HG03460 (cell line): ENCODE measurements around the gene TRPM4.
"Not testable (repeated sequence)": the region's sequence is repeated elsewhere in the genome, so short reads cannot be mapped to it uniquely, and the experiment has no call there.

Experiments
- ATAC-seq: cut with Tn5 transposase; IDR thresholded peaks from one replicate; pipeline ENCODE4 v1.9.1; 2021; ENCODE audit not compliant: unreplicated experiment

Gene TRPM4

DNA sequence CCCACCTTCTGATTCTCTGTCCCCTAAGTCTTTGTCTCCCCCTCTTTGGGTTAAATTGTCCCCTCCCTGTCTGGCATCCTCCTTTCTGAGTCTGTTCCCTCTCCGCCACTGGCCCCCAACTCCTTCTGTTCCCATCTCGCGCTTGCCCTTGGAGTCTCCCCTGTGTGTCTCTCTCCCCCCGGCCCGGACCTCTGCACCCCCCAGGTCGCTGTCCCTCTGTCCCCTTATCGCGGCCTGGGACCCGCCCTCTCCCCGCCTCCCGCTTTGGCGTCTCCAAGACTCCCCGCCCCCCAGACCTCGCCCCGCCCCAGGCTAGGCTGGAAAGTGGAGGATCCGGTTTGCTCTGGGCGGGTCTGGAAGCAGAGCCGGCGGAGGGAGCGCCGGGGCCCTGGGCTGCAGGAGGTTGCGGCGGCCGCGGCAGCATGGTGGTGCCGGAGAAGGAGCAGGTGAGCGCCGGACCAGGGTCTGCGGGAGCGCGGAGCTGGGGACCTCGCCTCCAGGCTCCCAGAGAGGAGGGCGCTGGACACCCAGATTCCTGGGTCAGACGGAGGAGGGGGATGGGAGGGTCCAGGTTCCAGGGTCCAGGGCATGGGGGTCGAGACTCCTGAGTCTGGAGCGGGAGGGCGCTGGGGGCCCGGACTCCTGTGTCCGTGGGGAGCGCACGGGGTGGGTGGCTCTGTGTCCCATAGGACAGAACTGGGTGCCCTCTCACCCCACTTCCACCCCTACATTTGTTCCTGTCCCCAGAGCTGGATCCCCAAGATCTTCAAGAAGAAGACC, at the start of gene TRPM4:
TRPM4 (plus strand) TSS at position 348 of the 780 bp plus-strand sequence; CDS start at position 423, 75 bp downstream.
- ATAC-seq, result no peak

GRCh38 chr19:49109051-49109450, 48.5 kb upstream of the TRPM4 start:
- ATAC-seq, result no peak

DNA sequence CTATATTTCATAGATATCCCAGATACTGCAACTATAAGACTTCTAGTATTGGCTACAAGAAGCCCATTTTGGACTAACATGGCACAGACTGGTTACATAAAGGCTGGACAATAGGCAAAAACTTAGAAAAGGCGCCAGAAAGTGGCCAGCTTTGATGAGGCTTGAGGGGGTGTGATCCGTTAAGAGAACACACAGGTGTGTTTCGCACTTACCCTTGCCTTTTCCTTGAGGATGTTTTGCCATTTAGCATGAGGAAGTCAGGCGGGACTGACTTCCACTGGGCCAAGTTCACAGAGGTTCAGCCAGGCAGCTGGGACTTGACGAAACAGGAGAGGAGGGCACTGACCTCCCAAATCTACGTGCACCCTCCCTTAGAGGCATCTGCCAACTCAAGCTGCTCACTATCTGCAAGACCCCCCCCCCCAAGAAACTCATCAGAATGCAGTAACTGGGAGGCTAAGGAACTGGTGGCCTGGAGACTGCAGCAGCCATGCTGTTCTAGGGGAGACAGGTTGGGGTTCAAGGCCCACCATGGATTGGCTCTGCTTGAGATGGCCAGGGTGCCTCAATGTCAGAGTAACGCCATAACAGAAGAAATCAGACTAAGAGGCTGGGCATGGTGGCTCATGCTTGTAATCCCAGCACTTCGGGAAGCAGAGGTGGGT, 47.9 kb upstream of the TRPM4 start:
- no peak for ATAC-seq

DNA sequence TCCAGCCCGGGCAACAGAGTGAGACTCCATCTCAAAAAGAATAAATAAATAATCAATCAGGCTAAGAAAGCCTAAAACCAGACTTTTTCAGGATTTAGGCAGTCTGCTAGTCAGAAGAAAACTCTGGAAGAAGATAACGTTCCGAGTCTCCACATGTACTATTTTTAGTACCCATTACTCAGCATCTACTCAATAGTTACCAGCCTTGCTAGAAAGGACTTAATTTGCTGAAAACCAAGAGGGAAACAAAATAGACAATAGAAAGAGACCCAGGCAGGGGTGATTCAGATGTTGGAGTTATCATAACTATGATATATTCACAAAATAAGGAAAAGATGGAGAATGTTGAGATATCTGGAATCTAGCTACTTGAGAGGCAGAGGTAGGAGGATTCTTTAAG, 47.0 kb upstream of the TRPM4 start:
- ATAC-seq, result no peak

DNA sequence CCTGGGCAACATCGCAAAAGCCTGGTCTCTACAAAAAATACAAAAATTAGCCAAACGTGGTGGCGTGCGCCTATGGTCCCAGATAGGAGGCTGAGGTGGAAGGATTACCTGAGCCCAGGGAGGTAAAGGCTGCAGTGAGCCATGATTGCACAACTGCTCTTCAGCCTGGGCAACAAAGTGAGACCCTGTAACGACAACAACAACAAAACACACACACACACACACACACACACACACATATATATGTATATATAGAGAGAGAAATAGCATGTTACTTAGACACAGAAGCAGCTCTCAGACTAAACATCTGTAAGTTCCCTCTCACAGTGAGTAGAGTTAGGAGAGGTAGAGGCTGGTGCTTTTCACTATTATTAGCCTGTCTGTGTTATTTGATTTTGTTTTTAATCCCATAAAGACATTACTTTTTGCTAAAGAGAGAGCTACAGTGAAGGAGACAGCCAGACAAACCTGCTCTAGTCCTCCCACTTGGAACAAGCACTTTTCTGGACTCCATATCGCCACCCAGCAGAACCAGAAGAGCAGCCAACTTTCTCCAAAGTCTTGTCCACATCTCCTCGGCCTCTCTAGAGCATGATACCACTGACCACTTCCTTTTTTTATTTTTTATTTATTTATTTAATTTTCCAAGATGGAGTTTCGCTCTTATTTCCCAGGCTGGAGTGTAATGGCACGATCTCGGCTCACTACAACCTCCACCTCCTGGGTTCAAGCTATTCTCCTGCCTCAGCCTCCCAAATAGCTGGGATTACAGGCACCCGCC, 46.2 kb upstream of the TRPM4 start:
- no peak for ATAC-seq

GRCh38 chr19:49113762-49114629, 43.6 kb upstream of the TRPM4 start, which contains the start of gene LIN7B:
Gene LIN7B, plus strand, starts transcription at chr19:49114370. Its CDS starts 35 bp downstream, at chr19:49114405.
- ATAC-seq, result peak; percentile 51

DNA sequence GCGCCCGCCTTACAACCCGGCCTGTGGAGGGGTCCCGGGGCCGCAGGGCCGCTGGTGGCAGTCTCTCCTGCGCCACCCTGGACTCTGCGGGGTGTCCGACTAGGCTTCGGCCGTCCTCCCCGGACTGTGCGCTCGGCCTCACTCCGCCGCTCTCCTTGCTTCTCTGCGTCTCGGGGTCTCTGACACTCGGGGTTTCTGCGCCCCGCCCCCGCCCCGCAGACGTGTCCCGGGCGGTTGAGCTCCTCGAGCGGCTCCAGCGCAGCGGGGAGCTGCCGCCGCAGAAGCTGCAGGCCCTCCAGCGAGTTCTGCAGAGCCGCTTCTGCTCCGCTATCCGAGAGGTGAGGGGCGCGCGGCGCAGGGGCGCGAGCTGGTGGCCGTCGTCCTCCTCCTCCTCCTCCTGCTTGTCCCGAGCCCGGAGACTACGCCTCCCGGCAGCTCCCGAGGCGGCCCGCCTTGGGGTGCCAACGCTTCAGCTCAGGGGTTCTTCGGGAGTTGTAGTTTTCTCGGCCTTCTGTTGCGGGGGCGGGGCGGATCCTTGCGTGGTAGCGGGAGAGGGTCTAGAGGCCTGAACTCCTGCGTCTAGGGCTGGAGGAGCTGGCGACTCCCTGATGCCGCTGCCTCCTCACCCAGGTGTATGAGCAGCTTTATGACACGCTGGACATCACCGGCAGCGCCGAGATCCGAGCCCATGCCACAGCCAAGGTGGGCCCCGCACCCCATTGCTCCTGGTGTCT, 42.8 kb upstream of the TRPM4 start:
- ATAC-seq, result no peak

DNA sequence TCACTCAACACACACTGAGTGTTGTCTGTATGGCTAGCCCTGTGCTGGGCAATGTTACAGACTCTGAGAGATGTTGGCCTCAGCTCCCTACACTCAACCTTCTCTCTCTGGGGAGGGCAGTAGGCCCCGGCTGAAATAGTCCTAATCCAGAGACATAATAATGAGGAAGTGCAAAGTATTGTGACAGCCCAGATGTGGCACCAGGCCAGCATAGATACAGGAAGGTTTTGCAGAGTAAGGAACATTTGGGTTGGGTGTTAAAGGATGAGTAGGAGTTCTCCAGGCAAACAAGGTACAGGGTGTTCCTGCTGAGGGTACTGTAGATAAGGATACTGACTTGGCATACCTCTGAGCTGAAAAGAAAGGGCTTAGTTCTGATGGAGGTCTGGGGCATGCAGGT, 41.0 kb upstream of the TRPM4 start:
- no peak for ATAC-seq

GRCh38 chr19:49117677-49118564, 39.7 kb upstream of the TRPM4 start:
- ATAC-seq, result no peak

GRCh38 chr19:49118565-49119410, 38.8 kb upstream of the TRPM4 start, which contains the start of gene C19orf73:
Gene C19orf73, minus strand, starts transcription at chr19:49119143. Its CDS starts 121 bp downstream, at chr19:49119022.
- ATAC-seq, result peak; percentile 66

GRCh38 chr19:49119411-49120324, 37.9 kb upstream of the TRPM4 start, which contains the start of gene PPFIA3:
Gene PPFIA3, plus strand, starts transcription at chr19:49119544. Its CDS starts 8,330 bp downstream, at chr19:49127874.
- ATAC-seq, result no peak

GRCh38 chr19:49120325-49120683, 37.3 kb upstream of the TRPM4 start:
- no peak for ATAC-seq

- ATAC-seq, result no peak
These were observed 36.7 kb upstream of the TRPM4 start for GRCh38 chr19:49120868-49121267.

- ATAC-seq, result not testable (repeated sequence)
These were observed 35.8 kb upstream of the TRPM4 start for GRCh38 chr19:49121841-49122240.

DNA sequence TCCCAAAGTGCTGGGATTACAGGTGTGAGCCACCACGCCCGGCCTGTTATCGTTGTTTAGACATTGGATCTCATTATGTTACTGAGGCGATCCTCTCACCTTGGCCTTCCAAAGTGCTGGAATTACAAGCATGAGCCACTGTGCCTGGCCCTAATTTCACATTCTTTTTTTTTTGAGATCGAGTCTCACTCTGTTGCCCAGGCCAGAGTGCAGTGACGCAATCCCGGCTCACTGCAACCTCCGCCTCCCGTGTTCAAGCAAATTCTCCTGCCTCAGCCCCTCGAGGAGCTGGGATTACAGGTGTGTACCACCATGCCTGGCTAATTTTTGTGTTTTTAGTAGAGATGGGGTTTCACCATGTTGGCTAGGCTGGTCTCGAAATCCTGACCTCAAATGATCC, 34.3 kb upstream of the TRPM4 start:
- ATAC-seq, result not testable (repeated sequence)

GRCh38 chr19:49125025-49125731, 32.4 kb upstream of the TRPM4 start:
- ATAC-seq, result no peak
